Vagina (tissue), 2 donors: Measurements from ENCODE around the gene PIK3R3.

Source experiments
- CTCF ChIP-seq, 3 experiments: fragments of 450-650 bp in 2 of 3; fragments of 200-600 bp in 1 of 3; sonication (generic) in 1 of 3; IDR thresholded peaks; one replicate each; pipeline ENCODE4 v1.5.1; 2017 to 2019; ENCODE audit warnings: antibody characterized with exemption in 3 of 3, mild to moderate bottlenecking in 2 of 3, moderate library complexity in 2 of 3
- POLR2A ChIP-seq, 2 donors: fragments of 450-650 bp; IDR thresholded peaks; one replicate each; pipeline ENCODE4 v1.6.1; 2017; ENCODE audit warnings: antibody characterized with exemption in 2 of 2, mild to moderate bottlenecking in 2 of 2, moderate library complexity in 2 of 2

GRCh38 chr1:46148318-46148717, 15.9 kb upstream of the PIK3R3 start:
- TF ChIP-seq POLR2A (IDR thresholded peaks at IDR 0.05) (no peak), CTCF (IDR thresholded peaks at IDR 0.05) (no peak)
